DMS53 (cell line): ENCODE data around the gene TIMM23.
"Not testable (repeated sequence)": the region's sequence is repeated elsewhere in the genome, so short reads cannot be mapped to it uniquely, and the experiment has no call there.

Experiments
- DNase-seq: peaks from one replicate; lab custom pipeline; 2025; lab: John Stamatoyannopoulos, UW

Gene TIMM23

DNA sequence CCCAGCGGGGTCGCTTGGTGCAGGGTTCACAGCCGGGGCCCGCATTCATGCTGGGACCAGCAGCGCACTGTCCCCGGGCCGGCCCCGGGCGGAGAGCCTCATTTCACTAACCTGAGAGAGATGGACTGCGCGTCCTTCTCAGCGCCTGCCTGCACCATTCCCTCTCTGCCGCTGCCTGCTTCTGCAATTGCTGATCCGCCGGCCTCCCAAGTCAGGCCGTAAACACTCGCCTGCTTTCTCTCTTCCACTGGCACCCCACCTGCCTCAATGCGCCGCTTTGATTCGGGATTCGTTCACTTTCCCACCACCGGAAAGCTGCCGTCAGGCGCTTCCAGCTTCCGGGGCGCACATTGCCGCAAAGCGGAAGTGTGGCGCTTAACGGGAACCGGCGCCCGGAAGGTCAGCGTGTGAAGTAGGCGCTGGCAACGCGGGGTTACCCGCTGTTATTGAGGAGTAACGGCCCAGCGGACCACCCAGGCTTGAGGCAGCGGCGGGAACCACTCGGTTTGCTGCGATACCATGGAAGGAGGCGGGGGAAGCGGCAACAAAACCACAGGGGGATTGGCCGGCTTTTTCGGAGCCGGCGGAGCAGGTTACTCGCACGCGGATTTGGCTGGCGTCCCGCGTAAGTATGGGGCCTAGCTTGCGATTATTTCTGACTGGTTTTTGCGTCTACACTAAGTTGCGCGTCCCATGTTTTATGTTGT, at the start of gene TIMM23:
Gene TIMM23, plus strand, starts transcription at position 384 of the 707 bp plus-strand sequence. Its CDS starts 136 bp downstream, at position 520.
- DNase-seq, result peak; percentile 92

GRCh38 chr10:45926790-45927189, 45.5 kb upstream of the TIMM23 start:
- not testable (repeated sequence) for DNase-seq

- not testable (repeated sequence) for DNase-seq
Observed at GRCh38 chr10:45931305-45931704, 41.0 kb upstream of the TIMM23 start.

DNA sequence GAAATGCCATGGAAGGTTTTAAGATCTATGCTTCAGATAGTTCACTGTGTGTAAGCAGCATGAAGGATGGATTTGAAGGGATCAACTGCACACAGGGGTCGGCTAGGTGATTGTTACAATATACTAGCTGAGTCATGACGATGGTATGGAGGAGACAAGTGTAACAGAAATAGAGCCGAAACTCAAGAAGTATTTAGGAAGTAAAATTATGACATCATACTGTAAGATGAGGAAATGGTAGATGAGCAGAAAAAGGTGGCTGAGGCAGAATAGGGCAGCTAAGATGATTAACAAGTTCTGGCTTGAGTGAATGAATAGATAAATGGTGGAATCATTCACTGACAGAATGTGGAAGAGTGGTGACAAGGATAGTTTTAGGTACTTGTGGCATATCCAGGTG, 37.5 kb upstream of the TIMM23 start:
- DNase-seq, result not testable (repeated sequence)

GRCh38 chr10:45939176-45939697, 33.1 kb upstream of the TIMM23 start:
- DNase-seq, result not testable (repeated sequence)

DNA sequence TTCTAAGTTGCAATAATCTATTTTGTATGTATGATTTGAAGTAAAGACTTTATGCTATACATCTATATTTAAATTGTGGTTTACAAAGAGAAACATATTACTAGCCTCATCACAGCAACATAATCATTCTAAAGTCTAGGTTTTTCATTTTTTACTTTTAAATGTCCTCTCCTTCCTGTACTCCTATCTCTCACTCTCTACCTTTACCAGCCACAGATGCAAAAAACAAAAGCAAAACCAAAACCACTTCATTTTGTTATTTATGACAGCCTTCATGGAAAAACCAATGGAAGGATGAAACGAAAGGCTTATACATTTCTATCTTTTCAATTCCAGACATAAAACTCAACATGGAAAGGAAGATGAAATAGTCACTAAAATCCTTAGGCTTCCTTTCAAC, 31.1 kb upstream of the TIMM23 start:
- not testable (repeated sequence) for DNase-seq

GRCh38 chr10:45945476-45945875, 26.8 kb upstream of the TIMM23 start:
- not testable (repeated sequence) for DNase-seq

DNA sequence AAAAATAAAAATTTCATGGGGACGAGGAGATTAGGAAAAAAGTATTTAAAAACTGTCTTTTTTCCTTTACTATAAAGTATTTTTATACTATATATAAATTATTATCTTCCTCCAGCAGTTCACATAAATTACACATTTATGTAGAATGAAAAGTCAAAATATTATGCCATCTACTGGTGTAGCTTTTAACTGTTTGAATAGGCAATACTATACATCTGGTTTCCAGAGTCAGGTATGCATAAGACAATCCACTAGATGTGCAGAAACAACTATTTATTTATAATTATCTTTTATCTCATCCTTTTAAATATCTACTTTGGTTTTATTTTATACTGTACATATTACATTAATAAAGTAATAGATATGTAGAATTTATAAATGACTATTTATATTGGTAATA, 24.9 kb upstream of the TIMM23 start:
- not testable (repeated sequence) for DNase-seq

DNA sequence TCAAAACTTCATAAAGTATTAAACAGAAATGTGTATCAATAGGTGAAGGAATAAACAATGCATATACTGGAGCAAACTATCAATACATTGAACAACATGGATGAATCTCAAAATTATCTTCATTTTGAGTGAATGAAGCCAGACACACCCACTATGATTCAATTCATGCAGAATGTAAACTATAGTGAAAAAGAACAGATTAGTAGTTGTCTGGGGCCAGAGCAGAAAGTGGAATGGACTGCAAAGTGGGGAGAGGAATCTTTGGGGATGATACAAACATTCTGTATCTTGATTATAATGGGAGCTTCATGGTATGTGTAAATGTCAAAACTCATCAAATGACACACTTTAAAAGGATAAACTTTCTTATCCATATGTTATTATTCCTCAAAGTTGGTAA, 23.5 kb upstream of the TIMM23 start:
- not testable (repeated sequence) for DNase-seq

DNA sequence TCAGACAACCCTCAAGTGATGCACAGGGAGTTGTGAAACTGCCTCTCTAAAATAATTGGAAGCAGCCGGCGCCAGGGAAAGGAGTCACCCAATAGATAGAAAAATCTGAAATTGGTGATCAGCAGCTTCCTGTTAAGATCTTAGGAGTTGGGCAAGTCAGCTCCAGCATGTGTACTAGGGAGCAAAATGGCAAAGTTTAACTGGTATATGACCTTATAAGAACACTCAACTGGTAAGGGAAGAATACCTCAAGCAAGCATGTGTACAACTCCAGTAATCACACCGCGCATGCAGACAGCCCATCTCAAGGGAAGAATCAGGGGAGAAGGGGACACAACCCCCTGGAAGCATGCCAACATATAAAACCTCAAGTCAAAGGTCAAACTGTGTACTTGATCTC, 17.9 kb upstream of the TIMM23 start:
- not testable (repeated sequence) for DNase-seq

GRCh38 chr10:45956634-45957033, 15.7 kb upstream of the TIMM23 start:
- DNase-seq, result not testable (repeated sequence)

DNA sequence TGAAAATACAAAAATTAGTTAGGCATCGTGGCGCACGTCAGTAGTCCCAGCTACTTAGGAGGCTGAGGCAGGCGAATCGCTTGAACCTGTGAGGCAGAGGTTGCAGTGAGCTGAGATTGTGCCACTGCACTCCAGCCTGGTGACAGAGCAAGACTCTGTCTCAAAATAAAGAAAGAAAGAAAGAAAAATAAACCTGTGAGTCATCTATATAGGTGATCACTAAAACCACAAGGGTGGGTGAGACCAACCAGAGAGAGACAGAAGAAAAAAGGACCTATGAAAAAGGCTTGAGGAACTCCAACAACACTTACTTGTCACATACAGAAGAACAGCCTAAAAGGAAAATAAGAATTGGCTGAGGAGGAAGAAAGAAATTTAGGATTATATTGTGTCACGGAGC, 14.4 kb upstream of the TIMM23 start:
- DNase-seq, result not testable (repeated sequence)

- DNase-seq, result not testable (repeated sequence)
Observed at GRCh38 chr10:45962686-45963452, 9.4 kb upstream of the TIMM23 start.

DNA sequence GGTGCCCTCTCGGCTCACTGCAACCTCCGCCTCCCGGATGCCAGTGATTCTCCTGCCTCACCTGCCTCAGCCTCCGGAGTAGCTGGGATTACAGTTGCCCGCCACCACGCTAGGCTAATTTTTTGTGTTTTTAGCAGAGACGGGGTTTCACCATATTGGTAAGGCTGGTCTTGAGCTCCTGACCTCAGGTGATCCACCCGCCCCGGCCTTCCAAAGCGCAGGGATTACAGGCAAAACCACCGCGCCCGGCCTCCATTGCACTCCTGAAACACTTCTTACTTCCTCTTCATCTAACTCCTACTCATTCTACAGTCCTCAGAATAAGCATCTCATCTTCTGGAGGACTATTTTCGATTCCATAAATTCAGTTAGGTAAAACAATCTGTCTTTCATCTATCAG, 1.3 kb upstream of the TIMM23 start:
- not testable (repeated sequence) for DNase-seq

GRCh38 chr10:45971742-45972105, 565 bp upstream of the TIMM23 start:
- peak; percentile 47 for DNase-seq

DNA sequence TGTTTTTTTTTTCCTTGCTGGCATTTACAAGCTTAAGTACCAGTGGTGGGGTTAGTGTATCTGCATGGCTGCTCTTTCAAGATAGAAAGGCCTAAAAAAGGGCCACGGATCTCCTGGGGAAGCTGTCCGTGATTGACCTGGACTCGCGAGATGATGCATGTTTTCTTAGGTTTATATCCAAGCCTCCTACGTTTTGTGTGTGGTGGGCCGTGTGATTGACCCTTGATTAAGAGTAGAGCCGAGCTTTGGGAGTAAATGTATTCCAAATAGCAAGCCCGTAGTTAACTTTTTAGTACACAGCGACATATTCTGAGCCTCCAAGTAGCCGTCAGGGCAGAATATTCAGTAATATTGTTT, 502 bp downstream of the TIMM23 start:
- not testable (repeated sequence) for DNase-seq

DNA sequence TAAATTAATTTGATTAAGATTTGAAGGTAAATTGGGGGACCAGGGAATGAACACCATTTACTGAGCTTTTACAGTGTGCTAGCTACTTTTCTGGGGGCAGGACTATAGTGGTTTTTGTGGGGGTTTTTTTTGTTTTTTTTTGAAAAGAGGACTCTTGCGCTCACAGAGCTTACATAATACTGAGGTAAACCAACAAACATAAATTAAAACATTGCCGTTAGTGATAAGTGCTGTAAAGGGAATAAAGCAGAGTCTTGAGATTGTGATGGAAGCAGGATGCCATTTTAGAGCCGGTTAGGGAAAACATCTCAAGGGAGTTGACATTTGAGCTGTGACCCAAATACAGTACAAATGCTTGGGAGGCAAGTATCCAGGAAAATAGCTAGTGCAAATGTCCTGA, 1.8 kb downstream of the TIMM23 start:
- not testable (repeated sequence) for DNase-seq

DNA sequence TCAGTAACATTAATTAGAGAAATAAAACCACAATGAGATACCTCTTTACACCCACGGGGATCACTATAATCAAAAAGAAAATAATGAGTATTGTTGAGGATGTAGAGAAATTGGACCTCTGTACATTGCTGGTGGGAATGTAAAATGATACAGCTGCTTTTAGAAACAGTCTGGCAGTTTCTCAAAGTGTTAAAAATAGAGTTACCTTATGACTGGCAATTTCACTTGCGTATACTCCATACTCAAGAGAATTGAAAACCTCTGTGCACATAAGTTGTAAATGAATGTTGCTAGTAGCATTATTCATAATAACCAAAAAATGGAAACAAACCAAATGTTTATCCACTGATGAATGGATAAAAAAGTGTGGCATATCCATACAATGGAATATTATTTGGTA, 6.3 kb downstream of the TIMM23 start:
- not testable (repeated sequence) for DNase-seq

- not testable (repeated sequence) for DNase-seq
Observed at GRCh38 chr10:45981367-45981766, 9.1 kb downstream of the TIMM23 start.

DNA sequence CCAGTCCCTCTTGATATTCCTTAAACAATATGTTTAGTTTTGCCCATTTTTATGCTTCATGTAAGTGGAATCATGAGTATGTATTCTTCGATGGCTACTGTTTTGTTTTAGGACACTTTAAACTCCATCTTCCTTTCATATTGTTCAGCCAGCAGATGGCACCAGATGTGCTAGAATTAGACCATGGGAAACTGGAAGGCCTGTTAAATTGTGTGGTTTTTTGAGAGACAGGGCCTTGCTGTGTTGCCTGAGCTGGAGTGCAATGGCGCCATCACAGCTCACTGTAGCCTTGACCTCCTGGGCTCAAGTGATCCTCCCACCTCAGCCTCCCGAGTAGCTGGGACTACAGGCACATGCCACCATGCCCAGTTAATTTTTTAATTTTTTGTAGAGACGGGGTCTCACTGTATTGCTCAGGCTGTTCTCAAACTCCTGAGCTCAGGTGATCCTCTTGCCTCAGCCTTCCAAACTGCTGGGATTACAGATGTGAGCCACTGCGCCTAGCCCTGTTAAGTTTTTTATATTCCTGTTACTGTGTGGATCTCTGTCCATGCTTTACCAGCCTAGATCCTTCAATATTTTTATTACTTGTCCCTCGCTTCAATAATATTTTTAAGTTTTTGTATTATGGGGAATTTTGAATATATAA, 11.4 kb downstream of the TIMM23 start:
- peak; percentile 72 for DNase-seq

GRCh38 chr10:45984473-45984872, 12.2 kb downstream of the TIMM23 start:
- DNase-seq, result not testable (repeated sequence)

DNA sequence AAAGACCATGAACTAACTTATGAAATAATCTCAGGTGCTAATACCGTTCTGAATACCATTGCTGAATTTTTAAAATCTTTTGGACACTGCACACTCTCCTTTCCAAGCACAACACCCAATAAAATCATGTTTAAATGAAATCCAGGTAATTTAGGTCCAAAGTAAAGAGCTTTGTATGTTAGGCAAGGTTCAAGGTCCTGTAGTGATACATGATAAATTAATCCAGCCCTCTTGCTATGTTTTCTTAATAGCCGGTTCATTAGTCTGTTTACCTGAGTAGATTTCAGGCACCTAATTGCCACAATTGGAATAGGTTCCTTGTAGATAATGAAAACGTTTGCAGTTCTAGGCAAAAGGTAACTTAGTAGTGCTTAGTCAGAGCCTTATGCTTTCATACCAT, 13.3 kb downstream of the TIMM23 start:
- DNase-seq, result not testable (repeated sequence)

DNA sequence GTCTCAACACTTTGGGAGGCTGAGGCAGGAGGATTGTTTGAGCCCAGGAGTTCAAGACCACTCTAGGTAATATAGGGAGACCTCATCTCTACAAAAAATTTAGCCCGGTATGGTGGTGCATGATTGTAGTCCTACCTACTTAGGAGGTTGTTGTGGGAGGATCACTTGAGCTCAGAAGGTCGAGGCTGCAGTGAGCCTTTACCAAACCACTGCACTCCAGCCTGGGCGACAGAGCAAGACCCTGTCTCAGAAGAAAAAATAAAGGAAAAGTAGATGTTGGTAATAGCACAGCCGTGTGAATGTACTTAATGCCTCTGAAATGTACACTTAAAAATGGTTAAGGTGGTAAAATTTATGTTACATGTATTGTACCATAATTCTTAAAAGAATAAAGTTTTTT, 25.3 kb downstream of the TIMM23 start:
- no peak for DNase-seq
